Endothelial cell of umbilical vein (primary cell): ENCODE data around the gene NR0B2. TPM values are rescaled to one million over a fixed set of nuclear protein-coding genes. Genes with fewer than 3 reads are reported as not detected.

ENCODE experiments used
- BruUV-seq: library from RNA; stranded (reverse); fragments of 400-500 nt; replicated peaks from 2 replicates; lab custom pipeline; 2021; lab: Mats Ljungman, UMichigan
- CTCF ChIA-PET: fragments of 300-600, 350-600 bp; sonication (Branson Sonifier 250); formaldehyde crosslinking; loops from one replicate; lab custom pipeline; 2021; ENCODE audit warnings: antibody characterized with exemption, inconsistent platforms; lab: Charles Lee
- POLR2A ChIA-PET: fragments of 300-600, 350-600 bp; sonication (Branson Sonifier 250); formaldehyde crosslinking; loops from one replicate; lab custom pipeline; 2021; ENCODE audit warnings: antibody characterized with exemption, inconsistent platforms; lab: Charles Lee
- DNase-seq: peaks from one replicate; pipeline ENCODE4 v3.0.0-alpha.2; 2011; ENCODE audit warnings: low read depth, low spot score
- FAIRE-seq: peaks from 2 replicates; lab custom pipeline; 2011; peaks lifted over from hg19 to GRCh38; lab: Jason Lieb, UNC
- H2AFZ ChIP-seq: 2 replicates; pipeline ENCODE4 v1.6.0; 2012; ENCODE audit warnings: low read depth, low read length, control low read depth, inconsistent platforms
- H3K27ac ChIP-seq: 2 replicates; pipeline ENCODE4 v1.5.1; 2011; ENCODE audit warnings: low read depth, mild to moderate bottlenecking, control low read depth, low read length, moderate library complexity; ENCODE audit not compliant: insufficient read depth
- H3K27me3 ChIP-seq, 2 experiments: 2 replicates each; pipeline versions ENCODE4 v1.6.0 to v1.6.1; 2011; ENCODE audit warnings: low read length in 2 of 2, mixed read lengths in 1 of 2; ENCODE audit not compliant: control insufficient read depth in 2 of 2, insufficient read depth in 2 of 2
- H3K36me3 ChIP-seq, 2 experiments: 2 replicates in 1 of 2; 3 replicates in 1 of 2; pipeline ENCODE4 v1.5.1; 2011; ENCODE audit warnings: low read length in 2 of 2, mild to moderate bottlenecking in 1 of 2, moderate library complexity in 1 of 2; ENCODE audit not compliant: control insufficient read depth in 2 of 2, insufficient read depth in 2 of 2; ENCODE audit errors: extremely low read depth in 1 of 2
- H3K4me1 ChIP-seq: 3 replicates; pipeline ENCODE4 v1.5.1; 2011; ENCODE audit warnings: mild to moderate bottlenecking, low read length; ENCODE audit not compliant: control insufficient read depth, insufficient read depth; ENCODE audit errors: extremely low read depth
- H3K4me2 ChIP-seq: 2 replicates; pipeline ENCODE4 v1.6.1; 2011; ENCODE audit warnings: low read length, control low read depth, mixed read lengths; ENCODE audit not compliant: insufficient read depth
- H3K4me3 ChIP-seq, 3 experiments: fragments of 200-600 bp in 1 of 3; sonication (generic), shearing (Covaris generic) in 1 of 3; replicated peaks in 1 of 3; 2 replicates each; pipeline ENCODE4 v1.5.1; 2011 to 2016; ENCODE audit warnings: control low read depth in 3 of 3, low read length in 3 of 3, mild to moderate bottlenecking in 2 of 3, inconsistent platforms in 1 of 3, low read depth in 1 of 3, moderate library complexity in 1 of 3; ENCODE audit not compliant: insufficient read depth in 1 of 3
- H3K79me2 ChIP-seq: 2 replicates; pipeline ENCODE4 v1.6.0; 2012; ENCODE audit warnings: low read length, inconsistent platforms; ENCODE audit not compliant: control insufficient read depth, insufficient read depth
- H3K9ac ChIP-seq: replicated peaks from 2 replicates; pipeline ENCODE3; 2011; ENCODE audit warnings: low read length, control low read depth; ENCODE audit not compliant: insufficient read depth; ENCODE audit errors: extremely low read depth
- H3K9me1 ChIP-seq: replicated peaks from 3 replicates; pipeline ENCODE4 v1.6.0; 2011; ENCODE audit warnings: mild to moderate bottlenecking, low read length; ENCODE audit not compliant: control insufficient read depth, insufficient read depth; ENCODE audit errors: extremely low read depth
- H3K9me3 ChIP-seq: replicated peaks from 2 replicates; pipeline ENCODE4 v1.5.1; 2012; ENCODE audit warnings: low read length, inconsistent platforms; ENCODE audit not compliant: control insufficient read depth, insufficient read depth
- H4K20me1 ChIP-seq: replicated peaks from 2 replicates; pipeline ENCODE3; 2011; ENCODE audit warnings: mild to moderate bottlenecking, low read length; ENCODE audit not compliant: control insufficient read depth, insufficient read depth; ENCODE audit errors: extremely low read depth
- dilution Hi-C: fragments of 300-500 bp; cut with MboI; formaldehyde crosslinking; loops from one replicate; pipeline ENCODE4 v1.15.0; 2019; ENCODE audit warnings: low sequenced_read_pairs; ENCODE audit not compliant: extremely low pct_ligation_motif_present
- intact Hi-C: fragments of 100-400 bp; cut with micrococcal nuclease; formaldehyde crosslinking; loops from one replicate; pipeline ENCODE4 v1.10.0; 2022
- polyA plus RNA-seq, 4 experiments: library from polyadenylated mRNA; depleted of rRNA in 3 of 4; stranded (reverse) in 3 of 4; unstranded in 1 of 4; fragments of >200 nt; gene quantifications; 2 replicates each; pipeline versions ENCODE4 v1.2.1 to v1.2.3, GENCODE V29; 2011 to 2012; ENCODE audit warnings: missing spikeins in 1 of 4
- total RNA-seq: library from RNA; stranded (reverse); gene quantifications from 2 replicates; pipeline ENCODE4 v1.2.3, GENCODE V29; 2021
- TF ChIP-seq, protein P1 (sequence below): IDR thresholded peaks from 2 replicates; pipeline ENCODE4 v1.6.1; 2011; ENCODE audit not compliant: insufficient read depth, insufficient read length
- TF ChIP-seq, protein P2 (sequence below), 2 donors: IDR thresholded peaks; 1 replicate in 1 of 2; 2 replicates in 1 of 2; pipeline ENCODE4 v1.5.1; 2011; ENCODE audit warnings: low read length in 2 of 2, mild to moderate bottlenecking in 2 of 2, moderate library complexity in 2 of 2, control low read depth in 1 of 2, inconsistent platforms in 1 of 2, low read depth in 1 of 2; ENCODE audit not compliant: insufficient read depth in 1 of 2; ENCODE audit errors: extremely low read depth in 1 of 2

Gene NR0B2
- total and polyA plus RNA-seq, 2 donors (not counting 3 experiments of a cell fraction or from before 2014, with no cell fraction given), result not detected

DNA sequence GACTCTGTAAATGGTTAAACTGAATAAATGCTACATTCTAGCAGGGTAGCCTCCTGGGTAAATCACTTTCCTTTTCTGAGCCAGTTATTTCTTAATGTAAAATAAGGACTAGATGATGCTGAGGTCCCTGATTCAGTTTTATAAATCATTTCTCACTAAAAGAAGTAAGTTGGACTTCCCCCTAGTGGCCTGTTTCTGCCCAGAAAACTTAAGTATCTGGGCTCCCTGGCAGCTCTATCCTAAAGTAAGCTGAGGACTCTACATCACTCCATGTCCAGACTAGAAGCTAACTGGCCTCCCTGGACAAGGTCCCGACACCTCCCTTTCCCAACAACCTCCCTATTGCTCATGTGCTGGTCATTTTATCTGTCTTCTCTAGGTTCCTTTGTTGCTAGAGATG, 26.6 kb downstream of the NR0B2 start:
- no peak overlapping the region for H3K4me3 ChIP-seq
- peaks cover 23 to 32% of the 10 kb centered on the region in 2 experiments for H3K36me3 ChIP-seq

More for the DNA sequence above, 26.6 kb downstream of the NR0B2 start:
- peak; percentile 27 for DNase-seq
- Histone ChIP-seq H4K20me1 (no peaks in the 10 kb centered on the region), H3K27ac (no peak overlapping the region), H3K79me2 (peaks cover 18% of the 10 kb centered on the region), H3K9ac (no peak overlapping the region), H3K9me1 (no peaks in the 10 kb centered on the region), H2AFZ (no peak overlapping the region), H3K4me1 (peaks cover 6% of the 10 kb centered on the region), H3K4me2 (no peak overlapping the region), H3K27me3 (no peaks in the 10 kb centered on the region), H3K9me3 (no peaks in the 10 kb centered on the region)
- ChIA-PET CTCF (interaction anchor here (0.6 to 2.7 kb wide), 18 partner anchors 8 to 387 kb away, joined by 3 to 18 read pairs (median 4); partner anchors contain the start of genes GPATCH3 and ZDHHC18), POLR2A (no interaction called here)
- peak; percentile 60 for FAIRE-seq
- TF ChIP-seq, protein P1, sequence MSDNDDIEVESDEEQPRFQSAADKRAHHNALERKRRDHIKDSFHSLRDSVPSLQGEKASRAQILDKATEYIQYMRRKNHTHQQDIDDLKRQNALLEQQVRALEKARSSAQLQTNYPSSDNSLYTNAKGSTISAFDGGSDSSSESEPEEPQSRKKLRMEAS, result no peak
- TF ChIP-seq, protein P2, sequence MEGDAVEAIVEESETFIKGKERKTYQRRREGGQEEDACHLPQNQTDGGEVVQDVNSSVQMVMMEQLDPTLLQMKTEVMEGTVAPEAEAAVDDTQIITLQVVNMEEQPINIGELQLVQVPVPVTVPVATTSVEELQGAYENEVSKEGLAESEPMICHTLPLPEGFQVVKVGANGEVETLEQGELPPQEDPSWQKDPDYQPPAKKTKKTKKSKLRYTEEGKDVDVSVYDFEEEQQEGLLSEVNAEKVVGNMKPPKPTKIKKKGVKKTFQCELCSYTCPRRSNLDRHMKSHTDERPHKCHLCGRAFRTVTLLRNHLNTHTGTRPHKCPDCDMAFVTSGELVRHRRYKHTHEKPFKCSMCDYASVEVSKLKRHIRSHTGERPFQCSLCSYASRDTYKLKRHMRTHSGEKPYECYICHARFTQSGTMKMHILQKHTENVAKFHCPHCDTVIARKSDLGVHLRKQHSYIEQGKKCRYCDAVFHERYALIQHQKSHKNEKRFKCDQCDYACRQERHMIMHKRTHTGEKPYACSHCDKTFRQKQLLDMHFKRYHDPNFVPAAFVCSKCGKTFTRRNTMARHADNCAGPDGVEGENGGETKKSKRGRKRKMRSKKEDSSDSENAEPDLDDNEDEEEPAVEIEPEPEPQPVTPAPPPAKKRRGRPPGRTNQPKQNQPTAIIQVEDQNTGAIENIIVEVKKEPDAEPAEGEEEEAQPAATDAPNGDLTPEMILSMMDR (IDR thresholded peaks at IDR 0.05; ENCODE audit: extremely low read depth in 1 of 2, insufficient read depth in 1 of 2, low read depth in 1 of 2, low read length in 2 of 2), result peak; percentile 30 to 40
- no TSS peak for BruUV-seq
- intact Hi-C loops, result no loop called here
- dilution Hi-C loops, result no loop called here
